HG03103 (cell line): ENCODE data around the gene MYCBPAP.

Experiments used
- ATAC-seq: cut with Tn5 transposase; IDR thresholded peaks from one replicate; pipeline ENCODE4 v1.9.1; 2021; ENCODE audit warnings: low read depth; ENCODE audit not compliant: unreplicated experiment

Gene MYCBPAP

GRCh38 chr17:50534979-50535326 is 26.7 kb downstream of the MYCBPAP start:
- ATAC-seq: no peak

DNA sequence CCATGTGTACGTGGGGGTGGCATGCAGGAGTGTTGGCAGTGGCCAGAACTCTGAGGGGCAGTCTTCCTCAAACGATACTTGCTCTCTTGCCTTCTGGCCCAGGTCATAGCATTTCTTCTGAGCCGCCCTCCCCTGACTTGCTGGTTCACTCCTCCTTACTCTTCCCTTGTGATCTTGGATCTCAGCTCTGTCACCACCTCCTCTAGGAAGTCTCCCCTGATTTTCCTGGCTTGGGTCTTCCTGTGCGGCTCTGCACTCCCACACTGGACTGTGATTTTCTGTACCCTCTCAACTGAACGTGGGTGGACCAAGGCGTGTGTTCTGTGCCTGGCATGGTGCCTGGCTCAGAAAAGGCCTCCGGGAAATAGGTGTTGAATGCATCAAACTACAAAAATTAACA is 27.2 kb downstream of the MYCBPAP start:
- no peak for ATAC-seq

DNA sequence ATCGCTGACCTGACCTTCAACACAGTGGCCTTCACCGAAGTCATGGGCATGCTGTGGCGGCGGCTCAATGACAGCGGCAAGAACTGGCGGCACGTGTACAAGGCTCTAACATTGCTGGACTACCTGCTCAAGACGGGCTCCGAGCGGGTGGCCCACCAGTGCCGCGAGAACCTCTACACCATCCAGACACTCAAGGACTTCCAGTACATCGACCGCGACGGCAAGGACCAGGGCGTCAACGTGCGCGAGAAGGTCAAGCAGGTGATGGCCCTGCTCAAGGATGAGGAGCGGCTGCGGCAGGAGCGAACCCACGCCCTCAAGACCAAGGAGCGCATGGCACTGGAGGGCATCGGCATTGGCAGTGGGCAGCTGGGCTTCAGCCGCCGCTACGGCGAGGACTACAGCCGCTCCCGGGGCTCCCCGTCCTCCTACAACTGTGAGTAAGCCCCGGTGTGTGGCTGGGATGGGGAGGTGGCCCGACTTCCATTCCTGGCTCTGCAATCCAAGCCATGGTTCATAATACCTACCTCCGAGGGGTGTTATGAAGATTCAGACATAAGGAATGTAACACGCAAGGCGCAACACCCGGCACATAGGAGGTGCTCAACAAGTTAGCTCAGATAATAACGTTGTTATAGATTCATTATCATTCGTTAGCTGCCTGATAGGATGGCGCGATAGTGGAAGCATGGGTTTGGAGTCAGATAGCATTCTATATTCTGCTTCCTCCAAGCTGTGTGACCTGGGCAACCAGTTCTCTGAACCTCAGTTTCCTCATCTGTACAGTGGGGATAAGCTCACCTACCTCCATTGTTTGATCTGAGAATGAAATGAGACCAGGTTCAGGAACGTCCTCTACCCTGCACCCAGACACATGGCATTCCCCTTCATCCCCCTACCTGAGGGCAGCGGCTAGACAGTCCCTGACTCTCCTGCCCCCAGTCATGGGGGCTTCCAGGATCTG is 28.7 kb downstream of the MYCBPAP start:
- no peak for ATAC-seq

DNA sequence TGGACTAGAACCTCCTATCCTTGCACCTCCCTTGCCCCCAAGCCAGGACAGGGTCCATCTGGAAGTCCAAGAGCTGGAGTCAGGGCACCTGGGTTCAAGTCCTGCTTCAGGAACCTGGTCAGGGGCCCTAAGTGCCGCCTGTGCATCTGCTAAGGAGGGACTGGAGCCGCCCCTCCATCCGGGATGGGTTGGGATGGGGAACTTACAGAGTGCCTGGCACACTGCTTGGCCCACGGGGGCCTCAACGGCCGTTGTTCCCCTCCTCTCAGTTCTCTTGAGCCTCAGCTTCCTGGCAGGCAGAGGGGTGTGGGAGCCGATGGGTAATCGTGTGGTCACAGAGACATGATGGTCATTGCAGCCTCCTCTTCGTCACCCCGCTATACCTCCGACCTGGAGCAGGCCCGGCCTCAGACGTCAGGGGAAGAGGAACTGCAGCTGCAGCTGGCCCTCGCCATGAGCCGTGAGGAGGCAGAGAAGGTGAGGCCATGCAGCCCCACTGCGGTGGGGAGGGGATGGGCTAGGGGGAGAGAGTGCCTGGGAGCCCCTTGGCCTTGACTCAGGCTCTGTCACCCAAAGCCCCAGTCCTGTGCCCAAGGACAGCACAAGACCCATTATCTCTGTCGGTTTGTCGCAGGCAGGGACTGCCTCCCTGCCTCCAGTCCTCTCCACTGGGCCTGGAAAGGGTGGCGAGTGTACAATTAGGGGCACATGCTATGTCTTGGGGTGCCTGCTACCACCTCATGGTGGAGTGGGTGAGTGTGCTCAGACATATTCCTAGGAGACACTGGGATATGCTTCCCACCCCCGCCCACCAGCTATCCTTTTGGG is 29.7 kb downstream of the MYCBPAP start:
- ATAC-seq: no peak

GRCh38 chr17:50538549-50539410 is 30.5 kb downstream of the MYCBPAP start:
- no peak for ATAC-seq

- no peak for ATAC-seq
Observed at GRCh38 chr17:50539762-50540559, 31.7 kb downstream of the MYCBPAP start.

DNA sequence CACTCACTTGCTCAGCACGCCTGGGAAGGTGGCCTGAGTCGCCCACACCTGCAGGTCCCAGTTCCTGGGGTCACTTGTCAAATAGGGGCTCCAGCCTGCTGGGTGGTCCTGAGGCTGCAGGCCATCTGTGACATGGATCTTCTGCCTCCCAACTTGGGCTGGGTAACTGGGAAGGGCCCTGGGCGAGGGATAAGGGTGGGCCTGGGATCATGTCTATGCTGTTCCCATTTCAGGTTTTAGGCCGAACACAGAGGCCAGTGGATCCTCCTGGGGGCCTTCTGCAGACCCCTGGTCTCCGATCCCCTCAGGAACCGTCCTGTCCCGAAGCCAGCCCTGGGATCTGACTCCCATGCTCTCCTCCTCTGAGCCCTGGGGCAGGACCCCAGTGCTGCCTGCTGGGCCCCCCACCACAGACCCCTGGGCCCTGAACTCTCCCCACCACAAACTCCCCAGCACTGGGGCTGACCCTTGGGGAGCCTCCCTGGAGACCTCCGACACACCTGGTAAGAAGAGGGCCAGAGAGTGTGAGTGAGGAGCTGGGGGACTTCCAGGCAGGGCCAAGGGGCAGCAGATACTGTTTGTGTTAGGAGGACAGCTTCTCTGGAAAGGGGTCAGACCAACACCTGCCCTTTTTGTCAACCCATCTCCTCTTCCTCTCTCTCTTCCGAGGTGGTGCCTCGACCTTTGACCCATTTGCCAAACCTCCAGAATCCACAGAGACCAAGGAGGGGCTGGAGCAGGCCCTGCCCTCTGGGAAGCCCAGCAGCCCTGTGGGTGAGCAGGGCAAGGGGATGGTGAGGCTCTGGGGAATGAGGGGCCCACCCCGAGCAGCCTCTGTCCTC is 32.5 kb downstream of the MYCBPAP start:
- ATAC-seq: no peak

GRCh38 chr17:50541402-50541715 is 33.1 kb downstream of the MYCBPAP start:
- no peak for ATAC-seq

- peak; percentile 51 for ATAC-seq
Observed at GRCh38 chr17:50541716-50542688, 33.8 kb downstream of the MYCBPAP start.

- no peak for ATAC-seq
Observed at GRCh38 chr17:50542795-50543774, 34.8 kb downstream of the MYCBPAP start.

- no peak for ATAC-seq
Observed at GRCh38 chr17:50544516-50544915, 36.3 kb downstream of the MYCBPAP start.

DNA sequence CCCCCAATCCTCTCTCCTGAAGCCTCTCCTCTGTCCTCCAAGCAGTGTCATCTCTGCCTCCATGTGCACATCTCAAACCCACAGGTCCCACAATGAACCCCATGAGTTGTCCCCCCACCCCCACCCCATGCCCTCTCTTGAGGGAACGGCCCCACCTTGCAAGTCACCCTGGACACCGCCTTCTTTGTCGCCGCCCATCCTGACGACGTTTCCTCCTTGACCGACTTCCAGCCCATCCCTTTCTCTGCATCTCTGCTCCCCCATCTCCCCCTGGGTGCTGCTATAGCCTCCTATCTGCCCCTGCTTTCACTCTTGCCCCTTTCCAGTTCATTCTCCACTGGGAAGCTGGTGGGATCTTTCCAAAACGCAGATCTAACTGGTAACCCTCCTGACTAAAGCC is 37.1 kb downstream of the MYCBPAP start:
- no peak for ATAC-seq

DNA sequence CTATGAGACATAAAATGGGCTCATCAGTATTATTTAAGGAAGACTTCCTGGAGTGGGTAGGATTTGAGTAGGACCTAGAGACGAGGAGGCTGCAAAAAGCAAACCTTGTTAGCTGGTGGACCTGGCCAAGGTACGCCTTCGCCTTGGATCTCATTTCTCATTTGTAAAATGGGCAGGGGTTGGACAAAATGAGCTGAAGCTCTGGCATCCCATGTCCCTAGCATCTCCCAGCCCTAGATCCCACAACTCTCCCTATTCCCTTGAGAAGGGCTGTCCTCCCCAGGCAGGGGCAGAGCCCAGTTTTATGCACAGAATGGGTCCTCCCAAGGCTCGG is 38.4 kb downstream of the MYCBPAP start:
- no peak for ATAC-seq

DNA sequence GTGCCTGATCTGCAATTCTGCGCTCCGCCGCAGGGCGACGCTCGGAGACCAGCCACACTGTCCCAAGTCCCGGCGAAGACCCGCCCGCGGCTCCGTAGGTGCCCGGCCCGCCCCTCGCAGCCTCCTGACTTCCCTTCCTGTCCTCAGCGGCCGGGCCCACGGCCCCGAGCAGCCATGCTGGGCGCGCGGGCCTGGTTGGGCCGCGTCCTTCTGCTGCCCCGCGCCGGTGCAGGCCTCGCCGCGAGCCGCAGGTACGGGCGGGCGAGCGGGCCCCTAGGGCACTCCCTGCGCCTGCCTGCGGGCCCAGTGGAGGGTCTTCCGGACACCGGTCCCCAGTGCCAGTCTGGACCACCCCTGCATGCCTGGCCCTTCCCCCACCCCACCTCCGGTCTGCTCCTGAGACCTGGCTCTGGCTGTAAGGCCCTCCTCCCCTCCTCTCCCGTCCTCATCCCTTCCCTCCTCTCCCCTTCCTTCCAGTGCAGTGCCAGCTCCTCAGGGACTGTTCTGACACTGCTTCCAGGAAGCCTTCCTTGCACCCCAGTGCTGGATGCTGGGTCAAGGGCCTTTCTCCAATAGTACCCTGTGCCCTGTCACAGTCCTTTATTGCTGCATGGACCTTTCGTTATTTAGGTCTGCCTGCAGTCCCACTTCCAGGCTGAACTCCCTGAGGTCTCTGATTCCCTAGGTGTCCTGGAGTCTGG is 38.9 kb downstream of the MYCBPAP start, which contains the start of gene SPATA20:
Gene SPATA20, plus strand, starts transcription at position 140 of the 701 bp plus-strand sequence. Its CDS starts 35 bp downstream, at position 175.
- ATAC-seq: peak; percentile 69

GRCh38 chr17:50547736-50548083 is 39.5 kb downstream of the MYCBPAP start:
- no peak for ATAC-seq

GRCh38 chr17:50548831-50549230 is 40.6 kb downstream of the MYCBPAP start:
- ATAC-seq: no peak
